SK-N-MC (cell line): Measurements from ENCODE around the gene PDE7B.

Experiments
- EZH2 ChIP-seq: fragments of 200-600 bp; sonication (generic); IDR thresholded peaks from one replicate; pipeline ENCODE4 v1.6.1; 2017; ENCODE audit warnings: antibody characterized with exemption
- POLR2AphosphoS5 ChIP-seq: IDR thresholded peaks from 2 replicates; pipeline ENCODE4 v1.6.1; 2012; ENCODE audit warnings: mild to moderate bottlenecking, low read depth, low read length, borderline replicate concordance

DNA sequence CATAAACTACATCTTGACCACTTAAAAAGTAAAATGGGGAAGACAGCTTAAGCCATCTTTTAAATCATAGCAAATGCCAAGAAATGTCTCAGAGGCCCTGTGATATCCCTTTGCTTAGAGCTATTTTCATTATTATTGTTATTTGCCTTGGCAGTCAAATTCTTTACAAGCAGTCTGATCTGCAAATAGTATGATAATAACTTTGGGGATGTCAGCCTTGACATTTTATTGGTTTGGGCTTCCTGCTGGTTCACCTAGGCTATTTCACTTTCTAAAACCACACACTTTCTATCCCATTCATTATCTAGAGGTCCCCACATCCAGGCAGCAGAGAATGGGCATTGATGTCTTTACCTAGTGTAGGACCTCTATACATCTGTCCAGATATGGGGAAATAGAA lies 125.1 kb downstream of the PDE7B start:
- TF ChIP-seq POLR2AphosphoS5 (no peak), EZH2 (no peak)
